Measurements from ENCODE around the gene APBA1. TPM values are rescaled to one million over a fixed set of nuclear protein-coding genes. Genes with fewer than 3 reads are reported as not detected.

Gene APBA1
- total and polyA plus RNA-seq, 7 donors, result 0.23 to 4.2 (median 0.81) TPM

- Histone ChIP-seq H3K27me3 (ENCODE audit: insufficient read depth in 3 of 3, low read length in 2 of 3) (no peaks in the 10 kb centered on the region), H3K4me1 (no peaks in the 10 kb centered on the region), H3K4me3 (no peak overlapping the region), H3K27ac (no peak overlapping the region), H3K9me3 (no peaks in the 10 kb centered on the region), H3K36me3 (ENCODE audit: insufficient read depth in 1 of 2, low read depth in 1 of 2) (no peaks in the 10 kb centered on the region)
- DNase-seq, result no peak
- no peak for ATAC-seq
- intact Hi-C loops (cut with DNase I), result no loop called here
- WGBS, 3 donors, result 72 to 81% (median 80%) methylated on average over 5 of the region's 5 CpGs
- TF ChIP-seq CTCF (IDR thresholded peaks at IDR 0.05), result no peak
These were observed 212.2 kb downstream of the APBA1 start for GRCh38 chr9:69460012-69460411.

- 92 to 97% (median 94%) methylated on average over 3 of the region's 3 CpGs for WGBS, 3 donors
- Histone ChIP-seq H3K27me3 (ENCODE audit: insufficient read depth in 3 of 3, low read length in 2 of 3) (no peaks in the 10 kb centered on the region), H3K27ac (no peak overlapping the region), H3K36me3 (ENCODE audit: insufficient read depth in 1 of 2, low read depth in 1 of 2) (no peaks in the 10 kb centered on the region), H3K4me1 (no peaks in the 10 kb centered on the region), H3K9me3 (no peaks in the 10 kb centered on the region), H3K4me3 (no peak overlapping the region)
- intact Hi-C loops (cut with DNase I), result no loop called here
- DNase-seq (no peak), ATAC-seq (no peak)
- TF ChIP-seq CTCF (IDR thresholded peaks at IDR 0.05), result no peak
These were observed 214.0 kb downstream of the APBA1 start for GRCh38 chr9:69458176-69458575.

- Histone ChIP-seq H3K9me3 (no peaks in the 10 kb centered on the region), H3K4me1 (no peaks in the 10 kb centered on the region), H3K27me3 (ENCODE audit: insufficient read depth in 3 of 3, low read length in 2 of 3) (no peaks in the 10 kb centered on the region), H3K4me3 (no peak overlapping the region), H3K27ac (no peak overlapping the region), H3K36me3 (ENCODE audit: insufficient read depth in 1 of 2, low read depth in 1 of 2) (no peaks in the 10 kb centered on the region)
- DNase-seq (no peak), ATAC-seq (no peak)
- WGBS, 3 donors, result 85 to 90% (median 88%) methylated on average over 15 of the region's 15 CpGs
- intact Hi-C loops (cut with DNase I), result no loop called here
- TF ChIP-seq CTCF (IDR thresholded peaks at IDR 0.05), result no peak
These were observed 216.0 kb downstream of the APBA1 start for GRCh38 chr9:69456201-69456600.

- no peak for DNase-seq
- Histone ChIP-seq H3K27me3 (ENCODE audit: insufficient read depth in 3 of 3, low read length in 2 of 3) (no peaks in the 10 kb centered on the region), H3K9me3 (no peaks in the 10 kb centered on the region), H3K4me3 (no peak overlapping the region), H3K27ac (no peak overlapping the region), H3K36me3 (ENCODE audit: insufficient read depth in 1 of 2, low read depth in 1 of 2) (no peaks in the 10 kb centered on the region), H3K4me1 (no peaks in the 10 kb centered on the region)
- intact Hi-C loops (cut with DNase I), result no loop called here
- no peak for ATAC-seq
- no peak for TF ChIP-seq CTCF (IDR thresholded peaks at IDR 0.05)
- 93 to 100% (median 95%) methylated on average over 2 of the region's 2 CpGs for WGBS, 3 donors
These were observed 216.9 kb downstream of the APBA1 start for GRCh38 chr9:69455311-69455710.

- TF ChIP-seq CTCF (IDR thresholded peaks at IDR 0.05), result no peak
- ATAC-seq (no peak), DNase-seq (no peak)
- no peaks in the 10 kb centered on the region for H3K4me1 ChIP-seq
- WGBS, 3 donors, result 70 to 82% (median 70%) methylated on average over 2 of the region's 2 CpGs
- H3K27me3 ChIP-seq (ENCODE audit: insufficient read depth in 3 of 3, low read length in 2 of 3), result no peaks in the 10 kb centered on the region
- no peak overlapping the region for H3K27ac ChIP-seq
- no peak overlapping the region for H3K4me3 ChIP-seq
- intact Hi-C loops (cut with DNase I), result no loop called here
- H3K36me3 ChIP-seq (ENCODE audit: insufficient read depth in 1 of 2, low read depth in 1 of 2), result no peaks in the 10 kb centered on the region
- H3K9me3 ChIP-seq, result no peaks in the 10 kb centered on the region
These were observed 217.8 kb downstream of the APBA1 start for GRCh38 chr9:69454321-69454720.

Measured in psoas muscle (tissue), 8 donors.